B cell (primary cell): Measurements from ENCODE around the gene DUSP11.

Experiments
- EZH2 ChIP-seq: IDR thresholded peaks from 2 replicates; pipeline ENCODE4 v1.6.1; 2012; ENCODE audit warnings: borderline replicate concordance, low read depth, mild to moderate bottlenecking, moderate library complexity, low read length; ENCODE audit not compliant: insufficient read depth, poor library complexity, severe bottlenecking
- TF ChIP-seq, protein P1 (sequence below): fragments of 200-600 bp; IDR thresholded peaks from one replicate; pipeline ENCODE4 v1.8.0; 2022; ENCODE audit warnings: antibody characterized with exemption, mild to moderate bottlenecking

DNA sequence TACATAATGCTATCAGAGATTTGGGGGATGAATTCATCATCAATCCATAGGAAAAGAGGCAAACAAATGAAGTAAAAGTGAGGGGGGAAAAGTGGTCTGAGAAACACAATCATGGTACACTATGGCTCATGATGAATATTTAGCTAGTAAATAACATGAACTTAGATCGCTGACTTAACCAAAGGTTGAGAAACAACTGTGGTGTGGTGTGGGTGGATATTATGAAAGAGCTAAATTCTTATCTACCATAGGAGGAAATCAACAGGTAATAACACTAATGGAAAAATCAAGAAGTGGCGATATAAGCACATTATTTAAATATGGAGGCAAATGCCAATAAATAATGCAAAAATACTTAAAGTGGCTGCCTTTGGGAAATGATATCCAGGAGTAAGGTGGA is 30.6 kb downstream of the DUSP11 start:
- TF ChIP-seq, protein P1, sequence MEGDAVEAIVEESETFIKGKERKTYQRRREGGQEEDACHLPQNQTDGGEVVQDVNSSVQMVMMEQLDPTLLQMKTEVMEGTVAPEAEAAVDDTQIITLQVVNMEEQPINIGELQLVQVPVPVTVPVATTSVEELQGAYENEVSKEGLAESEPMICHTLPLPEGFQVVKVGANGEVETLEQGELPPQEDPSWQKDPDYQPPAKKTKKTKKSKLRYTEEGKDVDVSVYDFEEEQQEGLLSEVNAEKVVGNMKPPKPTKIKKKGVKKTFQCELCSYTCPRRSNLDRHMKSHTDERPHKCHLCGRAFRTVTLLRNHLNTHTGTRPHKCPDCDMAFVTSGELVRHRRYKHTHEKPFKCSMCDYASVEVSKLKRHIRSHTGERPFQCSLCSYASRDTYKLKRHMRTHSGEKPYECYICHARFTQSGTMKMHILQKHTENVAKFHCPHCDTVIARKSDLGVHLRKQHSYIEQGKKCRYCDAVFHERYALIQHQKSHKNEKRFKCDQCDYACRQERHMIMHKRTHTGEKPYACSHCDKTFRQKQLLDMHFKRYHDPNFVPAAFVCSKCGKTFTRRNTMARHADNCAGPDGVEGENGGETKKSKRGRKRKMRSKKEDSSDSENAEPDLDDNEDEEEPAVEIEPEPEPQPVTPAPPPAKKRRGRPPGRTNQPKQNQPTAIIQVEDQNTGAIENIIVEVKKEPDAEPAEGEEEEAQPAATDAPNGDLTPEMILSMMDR: no peak
- no peak for TF ChIP-seq EZH2
